CD4-positive, alpha-beta T cell treated with Interleukin-15 for 4 hours (primary cell): ENCODE results near the gene EML5.

Experiments
- DNase-seq: peaks from one replicate; pipeline ENCODE4 v3.0.0-alpha.2; 2020; ENCODE audit warnings: low spot score

EML5 gene

DNA sequence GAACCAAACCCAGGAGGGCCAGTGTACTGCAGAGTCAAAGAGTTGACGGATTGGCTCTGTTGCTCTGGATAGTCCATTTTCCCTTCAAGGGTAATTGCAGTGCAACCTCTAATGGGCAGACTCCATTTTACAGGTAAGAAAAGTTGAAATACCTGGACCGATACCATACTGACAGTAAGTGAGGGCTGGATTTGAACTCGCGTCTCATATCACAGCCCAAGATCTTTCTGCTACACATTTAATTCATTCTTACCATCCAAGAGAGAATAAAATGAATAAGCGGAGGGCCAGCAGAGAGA, 230.3 kb downstream of the EML5 start:
- DNase-seq: no peak
